HCT116 (cell line): ENCODE measurements around the gene ALCAM. TPM values are rescaled to one million over a fixed set of nuclear protein-coding genes. Genes with fewer than 3 reads are reported as not detected.

Experiments
- ATAC-seq: fragments of 200-7000 bp; cut with Tn5 transposase; 2 replicates; pipeline ENCODE4 v1.9.1; 2020; ENCODE audit warnings: mild to moderate bottlenecking, moderate library complexity
- BruUV-seq: library from RNA; stranded (reverse); fragments of 400-500 nt; replicated peaks from 2 replicates; lab custom pipeline; 2021; lab: Mats Ljungman, UMichigan
- CTCF ChIA-PET: fragments of 300-600 bp; sonication (Branson Sonifier 250); formaldehyde crosslinking; loops from one replicate; lab custom pipeline; 2021; ENCODE audit warnings: antibody characterized with exemption; lab: Charles Lee
- POLR2A ChIA-PET: fragments of 300-600, 350-600 bp; sonication (Branson Sonifier 250); formaldehyde crosslinking; loops from one replicate; lab custom pipeline; 2021; ENCODE audit warnings: antibody characterized with exemption; lab: Charles Lee
- RAD21 ChIA-PET, 2 experiments: fragments of 300-600 bp; sonication (Branson Sonifier 250); formaldehyde crosslinking; loops; one replicate each; lab custom pipeline; 2023; ENCODE audit warnings: low total read pairs in 2 of 2; ENCODE audit not compliant: uncharacterized antibody in 2 of 2, unreplicated experiment in 2 of 2, low non-redundant PET in 1 of 2; lab: Charles Lee
- DNase-seq: peaks from one replicate; pipeline ENCODE4 v3.0.0-alpha.2; 2010; ENCODE audit warnings: low read depth, low spot score
- H2AFZ ChIP-seq: fragments of 200-600 bp; shearing (Covaris generic), sonication (generic); 2 replicates; pipeline ENCODE4 v1.6.1; 2017; ENCODE audit warnings: low read depth, mixed run types, mixed read lengths, antibody characterized with exemption, low read length; ENCODE audit not compliant: poor library complexity, severe bottlenecking
- H3K27ac ChIP-seq: 2 replicates; pipeline ENCODE4 v1.5.1; 2012; ENCODE audit warnings: low read depth, low read length
- H3K27me3 ChIP-seq: fragments of 200-600 bp; sonication (generic); 2 replicates; pipeline ENCODE4 v1.6.1; 2016; ENCODE audit warnings: mixed run types, low read length, mixed read lengths; ENCODE audit not compliant: insufficient read depth
- H3K36me3 ChIP-seq, 2 experiments: fragments of 200-500 bp in 1 of 2; fragments of 200-600 bp in 1 of 2; sonication (Bioruptor generic) in 1 of 2; sonication (generic) in 1 of 2; 2 replicates each; pipeline versions ENCODE4 v1.5.1 to v1.6.1; 2014 to 2016; ENCODE audit warnings: low read length in 2 of 2, inconsistent platforms in 1 of 2, mixed read lengths in 1 of 2, mixed run types in 1 of 2; ENCODE audit not compliant: insufficient read depth in 2 of 2, control insufficient read depth in 1 of 2
- H3K4me1 ChIP-seq, 2 experiments: fragments of 200-600 bp in 1 of 2; sonication (generic) in 1 of 2; 2 replicates each; pipeline versions ENCODE4 v1.5.1 to v1.6.1; 2012 to 2017; ENCODE audit warnings: low read length in 2 of 2, inconsistent platforms in 1 of 2, mild to moderate bottlenecking in 1 of 2, mixed read lengths in 1 of 2, mixed run types in 1 of 2, moderate library complexity in 1 of 2; ENCODE audit not compliant: insufficient read depth in 2 of 2, control insufficient read depth in 1 of 2
- H3K4me2 ChIP-seq: fragments of 200-600 bp; sonication (generic); 2 replicates; pipeline ENCODE4 v1.6.1; 2017; ENCODE audit warnings: mixed run types, low read length, mixed read lengths
- H3K4me3 ChIP-seq, 2 experiments: fragments of 200-600 bp in 1 of 2; sonication (generic) in 1 of 2; replicated peaks in 1 of 2; 2 replicates each; pipeline ENCODE4 v1.5.1; 2011 to 2016; ENCODE audit warnings: low read length in 2 of 2, control low read depth in 1 of 2, low read depth in 1 of 2, mild to moderate bottlenecking in 1 of 2, mixed read lengths in 1 of 2, mixed run types in 1 of 2
- H3K79me2 ChIP-seq: fragments of 200-600 bp; sonication (generic); 2 replicates; pipeline ENCODE4 v1.6.1; 2017; ENCODE audit warnings: mild to moderate bottlenecking, mixed run types, low read length, moderate library complexity, mixed read lengths; ENCODE audit not compliant: insufficient read depth
- H3K9ac ChIP-seq: fragments of 200-600 bp; sonication (generic); 2 replicates; pipeline ENCODE4 v1.6.1; 2016; ENCODE audit warnings: low read length, mixed read lengths
- H3K9me2 ChIP-seq: fragments of 200-600 bp; sonication (generic), shearing (Covaris generic); 2 replicates; pipeline ENCODE4 v1.6.1; 2017; ENCODE audit warnings: mixed run types, mild to moderate bottlenecking, moderate library complexity; ENCODE audit not compliant: insufficient read depth
- H3K9me3 ChIP-seq, 2 experiments: fragments of 200-500 bp in 1 of 2; fragments of 200-600 bp in 1 of 2; sonication (Bioruptor generic) in 1 of 2; sonication (generic) in 1 of 2; 2 replicates each; pipeline ENCODE4 v1.6.1; 2014 to 2017; ENCODE audit warnings: low read length in 2 of 2, mixed read lengths in 2 of 2, inconsistent platforms in 1 of 2, low read depth in 1 of 2, mild to moderate bottlenecking in 1 of 2, mixed run types in 1 of 2, moderate library complexity in 1 of 2; ENCODE audit not compliant: control insufficient read depth in 1 of 2, insufficient read depth in 1 of 2
- H4K20me1 ChIP-seq: fragments of 200-600 bp; sonication (generic), shearing (Covaris generic); 2 replicates; pipeline ENCODE4 v1.6.1; 2017; ENCODE audit warnings: mixed run types, mild to moderate bottlenecking, moderate library complexity; ENCODE audit not compliant: insufficient read depth
- CBX3 ChIP-seq: IDR thresholded peaks from 2 replicates; pipeline ENCODE4 v1.6.1; 2012; ENCODE audit warnings: low read depth
- EGR1 ChIP-seq: IDR thresholded peaks from 2 replicates; pipeline ENCODE4 v1.6.1; 2012; ENCODE audit warnings: low read depth
- EZH2 ChIP-seq: fragments of 200-600 bp; sonication (generic); IDR thresholded peaks from 2 replicates; pipeline ENCODE4 v1.6.1; 2017; ENCODE audit warnings: antibody characterized with exemption, mixed run types
- FOSL1 ChIP-seq: IDR thresholded peaks from 2 replicates; pipeline ENCODE4 v1.6.1; 2012; ENCODE audit warnings: low read depth
- JUND ChIP-seq: IDR thresholded peaks from 2 replicates; pipeline ENCODE4 v1.6.1; 2012
- MAX ChIP-seq: IDR thresholded peaks from 2 replicates; pipeline ENCODE4 v1.6.1; 2012
- POLR2A ChIP-seq: IDR thresholded peaks from 2 replicates; pipeline ENCODE4 v1.7.0; 2011; ENCODE audit warnings: borderline replicate concordance; ENCODE audit not compliant: insufficient read depth, insufficient read length; ENCODE audit errors: extremely low read depth
- POLR2AphosphoS5 ChIP-seq: IDR thresholded peaks from 2 replicates; pipeline ENCODE4 v1.6.1; 2011; ENCODE audit warnings: mild to moderate bottlenecking, low read depth, low read length, moderate library complexity
- SIN3A ChIP-seq: IDR thresholded peaks from 2 replicates; pipeline ENCODE4 v1.6.1; 2012; ENCODE audit warnings: low read depth
- SP1 ChIP-seq: IDR thresholded peaks from 2 replicates; pipeline ENCODE4 v1.6.1; 2012; ENCODE audit warnings: low read depth
- ZFX ChIP-seq: fragments of 450-650 bp; IDR thresholded peaks from 2 replicates; pipeline ENCODE4 v1.6.1; 2017
- ZNF274 ChIP-seq: fragments of 200-500 bp; sonication (Bioruptor generic); IDR thresholded peaks from 2 replicates; pipeline ENCODE4 v1.6.1; 2014; ENCODE audit warnings: mild to moderate bottlenecking, low read depth, low read length, inconsistent platforms
- intact Hi-C: fragments of 100-400 bp; cut with micrococcal nuclease; formaldehyde crosslinking; loops from 2 replicates; pipeline ENCODE4 v1.10.0; 2022
- total RNA-seq: library from RNA; stranded (reverse); gene quantifications from one replicate; pipeline ENCODE4 v1.2.1, GENCODE V29; 2021; ENCODE audit not compliant: unreplicated experiment

ALCAM gene
- total RNA-seq, 1 experiment from 2014 or later = 56.7 TPM

GRCh38 chr3:105538483-105538882 is 171.8 kb downstream of the ALCAM start:
- no peaks in the 10 kb centered on the region for H4K20me1 ChIP-seq
- ATAC-seq = no peak
- intact Hi-C loops = no loop called here
- no peak overlapping the region for H3K9ac ChIP-seq
- DNase-seq = no peak
- BruUV-seq = no TSS peak
- H3K4me3 ChIP-seq = no peak overlapping the region
- no peaks in the 10 kb centered on the region for H3K79me2 ChIP-seq
- ChIA-PET POLR2A (no interaction called here), CTCF (no interaction called here), RAD21 (no interaction called here)
- no peak overlapping the region for H2AFZ ChIP-seq
- no peak overlapping the region for H3K27ac ChIP-seq
- no peaks in the 10 kb centered on the region for H3K27me3 ChIP-seq
- no peaks in the 10 kb centered on the region for H3K9me2 ChIP-seq
- H3K36me3 ChIP-seq = peaks cover 4 to 5% of the 10 kb centered on the region in 2 experiments; a peak in 2 of 4 replicates
- TF ChIP-seq POLR2A (no peak), ZFX (no peak), EGR1 (no peak), SP1 (no peak), ZNF274 (no peak), CBX3 (no peak), SIN3A (no peak), MAX (no peak), POLR2AphosphoS5 (no peak)
- no peaks in the 10 kb centered on the region for H3K9me3 ChIP-seq
- no peak overlapping the region for H3K4me2 ChIP-seq
- no peaks in the 10 kb centered on the region for H3K4me1 ChIP-seq

GRCh38 chr3:105539897-105540296 is 173.2 kb downstream of the ALCAM start:
- Histone ChIP-seq H4K20me1 (no peaks in the 10 kb centered on the region), H3K9me2 (no peaks in the 10 kb centered on the region), H3K79me2 (no peaks in the 10 kb centered on the region), H3K4me2 (no peak overlapping the region), H3K36me3 (peaks cover 3 to 4% of the 10 kb centered on the region in 2 experiments; a peak in 2 of 4 replicates), H3K27ac (no peak overlapping the region), H2AFZ (no peak overlapping the region), H3K4me3 (no peak overlapping the region), H3K9ac (no peak overlapping the region), H3K27me3 (no peaks in the 10 kb centered on the region), H3K9me3 (no peaks in the 10 kb centered on the region), H3K4me1 (no peaks in the 10 kb centered on the region)
- RAD21 ChIA-PET = no interaction called here
- no peak for TF ChIP-seq EZH2
- no peak for TF ChIP-seq JUND
- TF ChIP-seq SIN3A = no peak
- TF ChIP-seq FOSL1 = no peak
- DNase-seq = no peak
- CTCF ChIA-PET = no interaction called here
- intact Hi-C loops = no loop called here
- no peak for ATAC-seq
- no TSS peak for BruUV-seq
- POLR2A ChIA-PET = no interaction called here
